ENCODE results near the gene EIF1AX. TPM values are rescaled to one million over a fixed set of nuclear protein-coding genes. Genes with fewer than 3 reads are reported as not detected.
A peak's percentile ranks its signal among the peaks of the same experiment; 100 is the strongest.
"Not testable (repeated sequence)": the region's sequence is repeated elsewhere in the genome, so short reads cannot be mapped to it uniquely, and the experiment has no call there.

Gene EIF1AX
- total and polyA plus RNA-seq, 10 donors: 23.0 to 75.9 (median 37.2) TPM

DNA sequence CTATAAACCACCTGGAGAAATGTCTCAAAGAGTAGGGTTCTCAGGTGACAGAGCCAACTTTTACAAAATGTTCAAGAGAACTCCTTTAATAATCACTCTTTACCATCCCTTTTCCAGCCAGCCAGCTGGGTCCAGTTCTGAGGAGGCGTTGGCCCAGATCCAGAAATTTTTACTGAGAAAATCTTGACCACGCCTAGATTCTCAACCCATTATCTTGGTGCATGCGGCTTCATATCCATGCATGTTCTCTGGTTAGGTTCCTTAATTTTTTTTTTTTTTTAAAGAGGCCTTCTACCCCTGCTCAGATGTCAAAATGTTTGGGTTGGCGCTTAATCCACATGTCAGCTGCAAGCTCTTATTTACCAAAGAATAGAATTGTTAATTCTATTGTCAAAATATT lies 13.0 kb downstream of the EIF1AX start:
- intact Hi-C loops (cut with DNase I; ENCODE audit: low total_unique reads): no loop called here
- no peak overlapping the region for H3K27ac ChIP-seq
- peaks cover 0 to 12% (median 0%) of the 10 kb centered on the region in 6 donors for H3K4me1 ChIP-seq
- TF ChIP-seq, protein P1, sequence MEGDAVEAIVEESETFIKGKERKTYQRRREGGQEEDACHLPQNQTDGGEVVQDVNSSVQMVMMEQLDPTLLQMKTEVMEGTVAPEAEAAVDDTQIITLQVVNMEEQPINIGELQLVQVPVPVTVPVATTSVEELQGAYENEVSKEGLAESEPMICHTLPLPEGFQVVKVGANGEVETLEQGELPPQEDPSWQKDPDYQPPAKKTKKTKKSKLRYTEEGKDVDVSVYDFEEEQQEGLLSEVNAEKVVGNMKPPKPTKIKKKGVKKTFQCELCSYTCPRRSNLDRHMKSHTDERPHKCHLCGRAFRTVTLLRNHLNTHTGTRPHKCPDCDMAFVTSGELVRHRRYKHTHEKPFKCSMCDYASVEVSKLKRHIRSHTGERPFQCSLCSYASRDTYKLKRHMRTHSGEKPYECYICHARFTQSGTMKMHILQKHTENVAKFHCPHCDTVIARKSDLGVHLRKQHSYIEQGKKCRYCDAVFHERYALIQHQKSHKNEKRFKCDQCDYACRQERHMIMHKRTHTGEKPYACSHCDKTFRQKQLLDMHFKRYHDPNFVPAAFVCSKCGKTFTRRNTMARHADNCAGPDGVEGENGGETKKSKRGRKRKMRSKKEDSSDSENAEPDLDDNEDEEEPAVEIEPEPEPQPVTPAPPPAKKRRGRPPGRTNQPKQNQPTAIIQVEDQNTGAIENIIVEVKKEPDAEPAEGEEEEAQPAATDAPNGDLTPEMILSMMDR (IDR thresholded peaks at IDR 0.05 in 8 of 11, conservative IDR thresholded peaks at IDR 0.05 in 3 of 11): no peak
- TF ChIP-seq POLR2AphosphoS5 (IDR thresholded peaks at IDR 0.05) (no peak), POLR2A (IDR thresholded peaks at IDR 0.05) (no peak)
- no peaks in the 10 kb centered on the region for H3K27me3 ChIP-seq (replicated peaks in 1 of 7)
- peaks cover 0 to 77% (median 51%) of the 10 kb centered on the region in 6 donors for H3K36me3 ChIP-seq
- 77 to 86% (median 85%) methylated on average over 4 of the region's 4 CpGs for whole genome bisulfite sequencing, 5 donors
- H3K9me3 ChIP-seq: no peaks in the 10 kb centered on the region
- no peak overlapping the region for H3K4me3 ChIP-seq
- no peak for DNase-seq

DNA sequence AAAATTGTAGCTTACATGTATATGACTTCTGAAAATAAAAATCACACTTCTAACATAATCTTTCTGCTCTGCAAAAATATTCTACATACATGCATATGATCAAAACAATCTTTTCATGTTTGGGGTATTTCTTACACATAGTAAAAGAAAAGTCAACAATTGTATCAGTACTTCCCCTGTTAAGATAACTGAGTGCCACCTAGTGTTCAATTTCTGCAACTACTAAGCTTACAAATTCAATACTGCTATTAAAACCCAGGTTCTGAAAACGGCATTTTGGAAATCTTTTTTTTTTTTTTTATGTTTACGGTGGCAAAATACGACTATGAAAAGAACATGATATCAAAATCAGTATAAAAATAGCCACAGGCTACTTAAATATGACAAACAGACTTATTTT lies 14.2 kb downstream of the EIF1AX start:
- H3K4me1 ChIP-seq; H3K9me3 ChIP-seq; H3K27ac ChIP-seq; H3K27me3 ChIP-seq (replicated peaks in 1 of 7); DNase-seq; H3K4me3 ChIP-seq; intact Hi-C loops (cut with DNase I; ENCODE audit: low total_unique reads): not testable (repeated sequence)
- 0 to 9% (median 1%) methylated on average over 3 of the region's 3 CpGs for WGBS, 5 donors
- TF ChIP-seq, protein P1 (IDR thresholded peaks at IDR 0.05 in 8 of 11, conservative IDR thresholded peaks at IDR 0.05 in 3 of 11): peak in 6 of 11 experiments; percentile 15 to 48 (median 26)
- H3K36me3 ChIP-seq: peaks cover 0 to 69% (median 39%) of the 10 kb centered on the region in 6 donors

DNA sequence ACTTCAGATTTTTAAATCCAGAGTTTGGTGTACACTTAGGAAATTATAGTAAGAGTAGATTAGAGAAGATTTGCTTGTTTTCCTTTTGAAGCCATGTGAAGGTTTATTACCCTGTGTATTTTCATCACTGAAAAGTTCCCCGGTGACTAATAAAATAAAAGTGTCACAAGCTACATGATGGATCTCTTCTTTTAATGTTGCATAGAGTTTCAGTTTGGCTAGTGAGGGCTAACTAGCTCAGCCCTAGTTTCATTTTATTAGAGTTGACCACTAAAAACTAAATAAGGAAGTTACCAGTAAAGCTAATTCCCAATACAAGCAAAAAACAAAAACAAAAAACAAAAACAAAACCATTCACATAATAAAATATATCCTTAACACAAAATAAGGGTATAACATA lies 14.8 kb downstream of the EIF1AX start:
- intact Hi-C loops (cut with DNase I; ENCODE audit: low total_unique reads); H3K4me3 ChIP-seq; H3K27ac ChIP-seq; H3K4me1 ChIP-seq; H3K9me3 ChIP-seq; DNase-seq; H3K27me3 ChIP-seq (replicated peaks in 1 of 7): not testable (repeated sequence)
- peaks cover 0 to 62% (median 33%) of the 10 kb centered on the region in 6 donors for H3K36me3 ChIP-seq
- 50 to 86% (median 73%) methylated on average over 1 of the region's 1 CpG for WGBS, 5 donors

DNA sequence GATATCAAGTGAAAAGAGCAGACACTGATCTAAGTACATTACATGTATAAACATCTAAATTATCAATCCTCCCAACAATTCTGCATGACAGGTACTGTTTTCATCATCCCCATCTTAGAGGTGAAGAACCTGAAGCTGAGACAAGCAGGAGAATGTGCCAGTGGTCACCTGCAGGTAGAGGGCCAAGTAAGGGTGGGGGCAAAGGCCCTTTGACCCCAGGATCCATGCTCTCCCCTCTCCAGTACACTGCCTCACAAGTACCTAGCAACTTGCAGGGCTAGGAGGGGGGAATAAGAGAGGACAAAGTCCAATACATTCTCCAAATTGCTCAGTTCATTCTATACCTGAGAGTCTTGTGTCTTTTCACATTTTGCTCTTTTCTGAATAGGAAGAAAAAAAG lies 16.7 kb downstream of the EIF1AX start:
- Histone ChIP-seq H3K27me3 (replicated peaks in 1 of 7) (no peaks in the 10 kb centered on the region), H3K4me3 (no peak overlapping the region), H3K36me3 (peaks cover 0 to 44% (median 15%) of the 10 kb centered on the region in 6 donors), H3K27ac (no peak overlapping the region), H3K9me3 (no peaks in the 10 kb centered on the region), H3K4me1 (no peaks in the 10 kb centered on the region)
- DNase-seq: no peak
- TF ChIP-seq, protein P1 (IDR thresholded peaks at IDR 0.05 in 8 of 11, conservative IDR thresholded peaks at IDR 0.05 in 3 of 11): no peak
- no peak for TF ChIP-seq POLR2A (IDR thresholded peaks at IDR 0.05)
- no peak for TF ChIP-seq POLR2AphosphoS5 (IDR thresholded peaks at IDR 0.05)
- intact Hi-C loops (cut with DNase I; ENCODE audit: low total_unique reads): no loop called here
